H1 (cell line): ENCODE measurements around the gene ZSWIM2. TPM values are rescaled to one million over a fixed set of nuclear protein-coding genes. Genes with fewer than 3 reads are reported as not detected.

ENCODE experiments used
- CTBP2 ChIP-seq: IDR thresholded peaks from 2 replicates; pipeline ENCODE4 v1.7.0; 2011; ENCODE audit warnings: borderline replicate concordance, mild to moderate bottlenecking, moderate library complexity, mixed read lengths, low read length; ENCODE audit not compliant: insufficient read depth, insufficient read length
- E2F6 ChIP-seq: IDR thresholded peaks from 2 replicates; pipeline ENCODE4 v1.6.1; 2012; ENCODE audit warnings: inconsistent platforms
- EP300 ChIP-seq, 2 experiments: IDR thresholded peaks; 1 replicate in 1 of 2; 2 replicates in 1 of 2; pipeline ENCODE4 v1.6.1; 2011 to 2012; ENCODE audit warnings: low read depth in 2 of 2, low read length in 2 of 2, mild to moderate bottlenecking in 2 of 2, borderline replicate concordance in 1 of 2, inconsistent platforms in 1 of 2, moderate library complexity in 1 of 2
- YY1 ChIP-seq: IDR thresholded peaks from 2 replicates; pipeline ENCODE4 v1.6.1; 2011; ENCODE audit warnings: low read depth, mild to moderate bottlenecking, low read length
- polyA plus RNA-seq, 7 experiments: library from polyadenylated mRNA; depleted of rRNA in 3 of 7; stranded (reverse) in 5 of 7; unstranded in 2 of 7; fragments of >200 nt in 5 of 7; fragments of 200-250 nt in 2 of 7; gene quantifications; 1 replicate in 5 of 7; 2 replicates in 1 of 7; 4 replicates in 1 of 7; pipeline versions ENCODE4 v1.2.1 to v1.2.3, GENCODE V29; 2011 to 2013; ENCODE audit warnings: missing spikeins in 2 of 7, mixed read lengths in 2 of 7
- total RNA-seq: library from RNA; stranded (reverse); fragmentation: NEBNext Ultra II Directional; extraction: Animal tissue kit (Norgen Biotek cat#: 25700); gene quantifications from 2 replicates; pipeline ENCODE4 v1.2.1, GENCODE V29; 2021

The ZSWIM2 gene
- total and polyA plus RNA-seq, 2 of the 8 experiments (the other 6 are each of a cell fraction or from before 2014, with no cell fraction given): not detected

- TF ChIP-seq E2F6 (no peak), EP300 (IDR thresholded peaks at IDR 0.05; ENCODE audit: borderline replicate concordance in 1 of 2, low read depth in 2 of 2, low read length in 2 of 2) (no peak), YY1 (no peak), CTBP2 (no peak)
Measured at GRCh38 chr2:186827411-186827810, 21.6 kb downstream of the ZSWIM2 start (continued).
